SK-N-MC (cell line): ENCODE results near the gene AKR7A2.

Source experiments
- EZH2 ChIP-seq: fragments of 200-600 bp; sonication (generic); IDR thresholded peaks from one replicate; pipeline ENCODE4 v1.6.1; 2017; ENCODE audit warnings: antibody characterized with exemption
- FOXP2 ChIP-seq: optimal IDR thresholded peaks from 2 replicates; pipeline ENCODE3; 2011; ENCODE audit warnings: mild to moderate bottlenecking, moderate library complexity; ENCODE audit not compliant: insufficient read depth; ENCODE audit errors: extremely low read length, control extremely low read depth
- POLR2AphosphoS5 ChIP-seq: IDR thresholded peaks from 2 replicates; pipeline ENCODE4 v1.6.1; 2012; ENCODE audit warnings: mild to moderate bottlenecking, low read depth, low read length, borderline replicate concordance

- TF ChIP-seq EZH2 = no peak
- no peak for TF ChIP-seq POLR2AphosphoS5
- TF ChIP-seq FOXP2 = no peak
Observed at GRCh38 chr1:19289244-19289643, 22.7 kb downstream of the AKR7A2 start.
